Epithelial cell of prostate (primary cell): ENCODE data around the gene CLASP1.
A peak's percentile ranks its signal among the peaks of the same experiment; 100 is the strongest.
"Not testable (repeated sequence)": the region's sequence is repeated elsewhere in the genome, so short reads cannot be mapped to it uniquely, and the experiment has no call there.

Source experiments
- DNase-seq: peaks from one replicate; pipeline ENCODE4 v3.0.0-alpha.2; 2011; ENCODE audit warnings: low read depth, low spot score
- H3K27ac ChIP-seq: fragments of 450-650 bp; 2 replicates; pipeline ENCODE4 v1.5.1; 2017; ENCODE audit warnings: mild to moderate bottlenecking

The CLASP1 gene

DNA sequence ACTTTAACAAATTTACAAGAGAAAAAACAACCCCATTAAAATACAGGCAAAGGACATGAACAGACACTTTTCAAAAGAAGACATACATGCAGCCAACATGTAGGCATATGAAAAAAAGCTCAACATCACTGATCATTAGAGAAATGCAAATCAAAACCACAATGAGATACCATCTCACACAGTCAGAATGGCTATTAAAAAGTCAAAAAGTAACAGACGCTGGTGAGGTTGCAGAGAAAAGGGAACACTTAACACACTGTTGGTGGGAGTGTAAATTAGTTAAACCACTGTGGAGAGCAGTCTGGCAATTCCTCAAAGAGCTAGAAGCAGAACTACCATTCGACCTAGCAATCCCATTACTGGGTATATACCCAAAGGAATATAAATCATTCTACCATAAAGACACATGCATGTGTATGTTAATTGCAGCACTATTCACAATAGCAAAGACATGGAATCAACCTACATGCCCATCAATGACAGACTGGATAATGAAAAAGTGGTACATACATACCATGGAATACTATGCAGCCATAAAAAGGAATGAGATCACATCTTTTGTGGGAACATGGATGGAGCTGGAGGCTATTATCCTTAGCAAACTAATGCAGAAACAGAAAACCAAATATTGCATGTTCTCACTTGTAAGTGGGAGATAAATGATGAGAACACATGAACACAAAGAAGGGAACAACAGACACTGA lies 96.6 kb downstream of the CLASP1 start:
- not testable (repeated sequence) for H3K27ac ChIP-seq, DNase-seq

DNA sequence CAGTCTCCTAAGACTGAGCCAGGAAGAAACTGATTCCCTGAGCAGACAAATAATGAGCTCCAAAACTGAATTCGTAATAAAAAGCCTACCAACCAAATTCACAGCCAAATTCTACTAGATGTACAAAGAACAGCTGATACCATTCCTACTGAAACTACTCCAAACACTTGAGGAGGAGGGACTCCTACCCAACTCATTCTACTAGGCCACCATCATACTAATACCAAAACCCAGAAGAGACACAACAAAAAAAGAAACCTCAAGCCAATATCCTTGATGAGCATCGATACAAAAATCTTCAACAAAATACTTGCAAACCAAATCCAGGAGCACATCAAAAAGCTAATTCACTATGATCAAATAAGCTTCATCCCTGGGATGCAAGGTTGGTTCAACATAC lies 98.6 kb downstream of the CLASP1 start:
- no peak for DNase-seq
- no peak overlapping the region for H3K27ac ChIP-seq

DNA sequence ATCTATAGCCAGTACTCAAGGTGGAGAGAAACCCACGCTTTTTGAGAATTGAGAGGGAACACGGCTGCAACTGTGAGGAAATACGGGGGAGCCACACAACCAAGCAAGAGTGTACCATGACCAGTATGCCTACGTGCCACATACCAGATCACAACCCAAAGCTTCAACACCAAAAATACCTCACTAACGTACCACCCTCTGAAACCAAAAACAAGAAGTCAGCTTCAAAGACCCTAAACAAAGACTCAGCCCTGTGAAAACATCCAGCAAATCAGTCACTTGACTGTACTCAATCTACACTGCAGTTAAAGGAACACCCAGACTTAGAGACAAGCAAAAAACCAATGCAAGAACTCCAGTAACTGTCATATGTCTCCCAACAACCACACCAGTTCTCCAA lies 101.6 kb downstream of the CLASP1 start:
- DNase-seq = no peak

DNA sequence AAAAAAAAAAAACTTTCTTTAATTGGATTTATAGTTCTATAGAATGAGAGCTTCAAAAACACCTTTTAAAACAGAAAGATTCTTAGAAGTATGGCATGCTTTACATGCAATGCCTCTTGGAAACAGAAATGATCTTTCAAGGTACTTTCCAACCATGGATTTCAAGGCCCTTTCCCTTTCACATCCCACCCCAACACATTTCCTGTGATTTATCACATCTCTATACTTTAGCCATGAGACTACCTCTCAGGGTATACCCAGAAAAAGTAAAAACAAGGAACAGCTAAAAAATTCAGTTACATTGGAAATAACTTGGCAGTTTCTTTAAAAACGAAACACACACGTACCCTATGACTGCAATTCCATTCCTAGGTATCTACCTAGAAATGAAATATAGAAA lies 103.3 kb downstream of the CLASP1 start:
- DNase-seq = no peak

More for the DNA sequence above, 101.6 kb downstream of the CLASP1 start:
- no peak overlapping the region for H3K27ac ChIP-seq

DNA sequence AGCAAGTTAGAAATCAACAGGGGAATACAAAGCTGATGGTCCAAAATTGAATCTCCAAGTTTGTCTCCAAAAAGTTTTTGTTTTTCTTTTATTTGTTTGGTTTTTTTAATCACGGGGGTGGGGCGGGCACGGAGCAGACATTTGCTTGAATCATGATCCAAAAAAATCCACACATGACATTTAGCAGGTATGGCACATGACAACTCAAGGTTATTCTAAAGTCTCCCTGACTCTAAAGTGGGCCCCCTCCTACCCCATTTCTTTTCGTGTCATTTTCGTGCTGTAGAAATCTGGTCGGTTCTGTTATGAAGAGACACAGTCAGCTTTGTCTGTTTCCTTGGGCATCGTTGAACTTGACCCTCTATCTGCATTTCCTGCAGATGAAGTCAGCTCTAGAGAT lies 104.0 kb downstream of the CLASP1 start:
- DNase-seq = no peak
- no peak overlapping the region for H3K27ac ChIP-seq

More for the DNA sequence above, 103.3 kb downstream of the CLASP1 start:
- H3K27ac ChIP-seq = no peak overlapping the region

DNA sequence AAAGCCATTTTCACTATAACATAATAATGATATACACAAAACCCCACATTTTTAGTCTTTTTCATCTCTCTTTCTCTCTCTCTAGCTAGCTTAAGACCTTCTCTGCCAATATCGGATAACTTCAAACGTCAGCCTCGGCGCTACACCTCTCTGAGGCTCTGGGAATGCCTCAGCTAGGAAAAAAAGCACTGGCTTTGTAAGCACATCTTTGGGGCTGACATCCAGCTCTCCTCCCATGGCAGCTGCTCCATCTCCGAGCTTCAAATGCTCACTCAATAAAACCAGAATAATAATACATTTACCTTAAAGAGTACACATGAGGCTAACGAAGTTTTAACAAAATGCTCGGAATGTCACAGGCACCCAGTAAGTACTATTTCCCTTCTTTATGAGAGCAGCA lies 107.8 kb downstream of the CLASP1 start:
- H3K27ac ChIP-seq = no peak overlapping the region
- DNase-seq = no peak

DNA sequence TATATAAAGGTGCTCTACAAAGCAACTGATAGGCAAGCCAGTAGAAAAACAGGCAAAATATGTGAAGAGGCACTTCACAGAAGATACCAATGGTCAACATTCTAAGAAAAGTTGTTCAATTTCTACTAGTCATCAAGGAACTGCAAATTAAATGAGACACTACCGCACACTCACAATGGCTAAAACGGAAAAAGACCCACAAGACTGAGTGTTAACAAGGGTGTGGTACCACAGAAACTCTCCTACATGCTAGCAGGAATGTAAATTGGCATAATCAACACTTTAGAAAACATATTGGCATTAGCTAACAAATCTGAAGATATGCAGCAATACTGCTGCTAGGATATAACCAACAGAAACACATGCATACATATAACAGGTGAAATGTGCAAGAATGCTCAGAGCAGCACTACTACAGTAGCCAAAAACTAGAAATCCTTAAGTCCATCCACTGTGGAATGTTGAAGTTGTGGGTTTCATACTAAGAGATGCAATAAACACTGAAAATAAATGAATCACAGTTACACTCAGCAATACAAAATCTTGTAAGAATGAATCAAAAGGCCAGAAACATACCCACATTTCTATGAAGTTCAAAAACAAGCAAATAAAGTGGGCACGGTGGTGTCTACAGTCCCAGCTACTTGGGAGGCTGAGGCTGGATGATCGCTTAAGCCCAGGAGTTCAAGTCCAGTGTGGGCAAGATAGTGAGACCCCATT lies 109.4 kb downstream of the CLASP1 start:
- H3K27ac ChIP-seq = no peak overlapping the region
- DNase-seq = no peak

DNA sequence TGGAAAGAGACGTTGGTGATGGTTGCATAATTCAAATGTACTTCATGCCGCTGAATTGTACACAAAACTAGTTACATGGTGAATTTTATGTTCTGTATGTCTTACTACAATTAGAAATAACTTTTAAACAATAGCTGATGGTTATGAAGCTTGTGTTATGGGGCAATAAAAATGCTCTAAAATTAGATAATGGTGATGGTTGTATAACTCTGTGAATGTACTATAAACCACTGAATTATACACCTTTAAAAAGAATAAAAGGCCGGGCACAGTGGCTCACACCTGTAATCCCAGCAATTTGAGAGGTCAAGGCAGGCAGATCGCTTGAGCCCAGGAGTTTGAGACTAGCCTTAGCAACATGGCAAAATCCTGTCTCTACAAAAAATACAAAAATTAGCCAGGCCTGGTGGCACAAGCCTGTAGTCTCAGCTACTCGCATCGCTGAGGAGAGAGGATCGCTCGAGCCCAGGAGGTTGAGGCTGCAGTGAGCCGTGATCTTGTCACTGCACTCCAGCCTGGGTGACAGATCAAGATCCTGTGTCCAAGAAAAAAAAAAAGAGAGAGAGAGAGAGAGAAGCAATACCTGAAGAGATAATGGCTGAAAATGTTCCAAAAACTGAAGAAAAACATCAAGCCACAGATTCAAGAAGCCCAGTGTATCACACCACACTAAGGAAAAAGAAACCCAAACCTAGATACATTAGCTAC lies 112.3 kb downstream of the CLASP1 start:
- H3K27ac ChIP-seq = no peak overlapping the region

DNA sequence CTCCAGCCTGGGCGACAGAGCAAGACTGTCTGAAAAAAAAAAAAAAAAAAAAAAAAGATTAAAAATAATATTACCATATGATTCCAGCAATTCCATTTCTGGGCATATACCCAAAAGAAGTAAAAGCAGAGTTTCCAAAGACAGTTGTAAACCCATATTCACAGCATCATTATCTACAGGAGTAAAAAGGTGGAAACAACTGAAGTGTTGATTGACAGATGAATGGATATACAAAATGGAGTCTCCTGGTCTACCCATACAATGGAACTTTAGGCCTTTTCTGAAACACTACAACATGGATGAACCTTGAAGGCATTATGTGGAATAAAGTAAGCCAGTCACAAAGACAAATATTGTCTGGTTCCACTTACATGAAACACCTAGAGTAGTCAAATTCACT lies 112.9 kb downstream of the CLASP1 start:
- H3K27ac ChIP-seq = no peak overlapping the region
- DNase-seq = no peak

More for the DNA sequence above, 112.3 kb downstream of the CLASP1 start:
- DNase-seq = no peak

DNA sequence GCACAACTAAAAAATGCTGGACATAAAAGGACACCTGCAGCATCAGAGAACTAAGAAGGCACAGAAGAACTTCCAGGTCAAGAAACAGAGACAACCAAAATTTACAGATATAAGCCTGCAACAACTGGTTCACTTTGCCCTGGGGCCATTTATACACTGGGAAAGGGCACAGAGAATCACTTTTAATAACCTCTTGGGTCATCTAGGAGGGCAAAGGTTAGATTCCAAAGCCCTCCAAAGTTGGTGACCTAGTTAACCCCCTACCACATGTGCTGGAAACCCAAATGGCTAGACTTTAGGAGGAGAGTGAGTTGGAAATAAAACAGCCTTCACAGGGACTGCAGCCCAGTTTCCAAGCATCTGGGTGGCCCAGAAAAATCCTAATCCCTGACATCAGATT lies 115.3 kb downstream of the CLASP1 start:
- DNase-seq = no peak
- H3K27ac ChIP-seq = no peak overlapping the region

DNA sequence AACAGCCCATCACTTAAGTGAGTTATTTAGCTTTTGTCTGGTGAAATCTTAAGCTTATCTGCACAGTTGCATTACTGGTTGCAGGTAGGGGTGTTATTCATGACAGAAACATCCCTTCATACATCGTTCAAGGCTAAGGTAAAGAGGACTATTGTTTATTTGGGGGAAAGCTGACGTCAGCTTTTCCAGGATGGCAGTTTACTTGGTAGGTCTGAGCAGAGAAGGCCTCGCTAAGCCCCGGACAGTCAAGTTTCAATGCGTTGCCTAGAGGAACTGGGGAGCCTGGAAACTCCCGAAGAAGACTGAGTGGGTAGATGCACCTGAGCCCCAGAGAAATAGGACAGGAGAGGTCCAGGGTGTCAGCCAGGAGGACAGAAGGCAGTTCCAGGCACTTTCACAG lies 116.4 kb downstream of the CLASP1 start:
- H3K27ac ChIP-seq = peak overlapping the region; percentile 97
- peak; percentile 40 for DNase-seq

DNA sequence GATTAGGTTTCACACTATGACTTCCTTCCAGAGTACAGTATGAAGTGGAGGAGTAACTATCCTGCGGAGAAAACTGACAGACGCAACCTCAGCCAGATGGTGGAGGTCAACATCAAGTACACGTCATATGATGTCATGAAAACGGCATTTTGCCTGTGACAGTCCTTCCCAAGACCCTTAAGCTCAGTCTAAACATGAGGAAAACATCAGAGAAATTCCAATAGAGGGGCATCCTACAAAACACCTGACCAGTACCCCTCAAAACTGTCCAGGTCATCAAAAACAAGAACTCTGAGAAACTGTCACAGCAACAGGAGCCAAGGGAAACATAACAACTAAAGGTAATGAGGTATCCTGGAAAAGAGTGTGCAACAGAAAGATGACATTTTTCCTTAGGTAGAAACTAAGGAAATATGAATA lies 116.9 kb downstream of the CLASP1 start:
- peak overlapping the region; percentile 97 for H3K27ac ChIP-seq
- no peak for DNase-seq

DNA sequence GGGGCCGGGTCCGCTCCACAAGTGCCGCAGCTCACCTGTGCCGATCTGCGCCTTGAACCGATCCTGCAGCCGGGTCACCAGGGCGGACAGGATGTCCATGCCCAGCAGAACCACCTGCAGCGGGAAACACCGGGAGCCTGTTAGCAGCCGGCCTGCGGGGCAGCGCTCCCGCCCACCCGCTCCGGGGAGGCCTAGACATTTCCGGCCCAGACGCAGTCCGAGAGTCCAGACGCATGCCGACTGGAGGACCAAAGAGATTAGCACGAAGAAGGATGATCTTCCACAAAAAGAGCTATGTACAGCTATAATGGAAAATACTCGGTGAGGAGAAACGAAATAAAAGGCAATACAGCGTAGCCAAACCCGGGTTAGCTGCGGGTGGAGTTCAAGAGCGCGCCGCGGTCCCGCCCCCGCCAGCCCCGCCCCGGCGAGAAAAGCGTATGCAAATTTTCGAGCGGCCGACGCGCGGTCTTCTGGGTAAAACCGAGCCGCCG lies 119.0 kb downstream of the CLASP1 start:
- no peak for DNase-seq
- H3K27ac ChIP-seq = peak overlapping the region; percentile 97

DNA sequence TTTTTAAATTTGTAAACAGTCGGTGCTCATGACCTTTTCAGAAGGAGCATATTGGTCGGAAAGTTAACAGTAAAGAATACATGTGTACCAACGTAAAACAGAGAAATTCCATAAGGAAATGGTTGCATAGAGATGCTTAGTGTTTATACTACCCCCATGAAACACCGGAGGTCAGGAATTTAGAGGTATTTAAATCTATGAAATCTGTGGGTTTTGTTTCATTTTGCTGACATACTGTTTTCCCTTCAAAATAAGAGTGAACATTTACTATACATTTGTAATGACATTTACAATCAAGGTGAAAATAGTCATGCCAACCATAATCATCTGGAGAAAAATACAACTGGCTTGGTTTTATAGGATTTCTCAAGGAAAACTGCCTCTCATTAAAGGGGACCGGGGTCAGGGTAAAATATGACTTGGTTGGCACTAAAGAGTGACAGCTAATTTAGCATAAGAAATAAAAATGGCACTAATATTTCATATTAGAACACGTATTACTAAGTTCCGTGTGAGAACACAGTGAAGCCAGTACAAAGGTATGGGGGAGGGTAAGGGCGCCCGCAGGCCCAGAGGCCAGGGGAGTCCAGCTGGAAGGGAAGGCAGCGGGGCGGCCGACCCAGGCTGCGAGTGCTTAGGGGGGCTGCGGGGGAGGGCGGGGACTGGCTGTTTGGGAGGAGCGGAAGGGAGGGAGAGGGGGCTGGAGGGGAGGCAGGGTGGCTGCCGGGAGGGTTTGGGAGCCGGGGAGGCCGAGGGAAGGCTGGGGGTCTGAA lies 119.6 kb downstream of the CLASP1 start:
- H3K27ac ChIP-seq = peak overlapping the region; percentile 97
- no peak for DNase-seq

DNA sequence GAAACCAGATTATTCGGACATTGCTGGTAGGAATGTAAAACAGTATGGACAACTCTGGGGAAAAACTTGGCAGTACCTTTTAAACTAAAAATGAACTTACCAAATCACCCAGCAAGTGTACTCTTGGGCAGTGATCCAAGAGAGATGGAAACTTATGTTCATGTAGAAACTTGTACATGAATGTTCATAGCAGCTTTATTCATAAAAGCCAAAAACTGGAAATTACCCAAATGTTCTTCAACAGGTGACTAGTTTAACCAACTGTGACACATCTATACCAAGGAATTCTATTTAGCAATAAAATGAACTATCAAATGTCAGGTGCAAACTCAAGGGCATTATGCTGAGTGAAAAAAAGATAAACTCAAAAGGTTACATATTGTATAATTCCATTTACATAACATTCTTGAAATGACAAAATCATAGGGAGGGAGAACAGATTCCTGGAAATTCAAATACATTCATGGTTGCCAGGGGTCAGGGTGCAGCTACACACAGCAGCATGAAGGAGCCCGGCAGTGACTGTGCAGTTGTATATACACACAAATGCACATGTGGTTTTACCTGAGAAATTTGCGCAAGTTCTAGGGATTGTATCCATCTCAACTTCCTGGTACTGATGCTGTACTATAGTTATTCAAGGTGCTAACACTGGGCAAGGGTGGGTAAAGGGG lies 122.1 kb downstream of the CLASP1 start:
- peak; percentile 93 for DNase-seq

DNA sequence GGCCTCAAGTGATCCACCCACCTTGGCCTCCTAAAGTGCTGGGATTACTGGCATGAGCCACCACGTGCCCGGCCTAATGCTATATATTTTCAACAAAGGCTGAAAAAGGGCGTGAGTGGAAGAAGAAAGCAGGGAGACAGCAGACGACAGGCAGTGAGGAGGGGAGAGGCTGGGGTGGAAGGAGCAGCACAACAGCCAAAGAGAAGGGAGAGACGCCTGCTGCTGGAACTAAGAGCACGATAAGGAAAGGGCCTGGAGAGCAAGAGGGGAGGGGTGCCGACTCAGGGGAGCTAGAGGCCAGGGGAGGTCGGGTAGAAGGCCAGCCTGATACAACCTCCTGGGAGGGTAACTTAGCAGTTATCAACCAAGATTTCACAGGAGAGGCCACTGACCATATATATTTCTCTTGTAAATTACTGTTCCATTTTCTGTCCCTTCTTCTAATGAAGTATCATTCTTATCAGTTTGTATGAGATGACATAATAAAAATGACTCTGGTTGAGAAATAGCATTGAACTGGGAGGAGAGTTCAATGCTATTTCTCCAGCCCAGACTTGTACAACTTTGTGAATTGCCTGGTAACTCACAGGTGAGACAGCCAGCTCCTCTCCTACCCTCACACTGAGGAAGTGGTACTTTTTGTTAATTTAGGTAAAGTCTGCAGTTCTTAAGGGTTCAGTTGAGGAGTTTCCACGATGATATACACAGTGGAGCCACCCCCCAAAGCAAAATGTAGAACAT lies 124.4 kb downstream of the CLASP1 start:
- DNase-seq = no peak
- H3K27ac ChIP-seq = peak overlapping the region; percentile 97

More for the DNA sequence above, 122.1 kb downstream of the CLASP1 start:
- peak overlapping the region; percentile 97 for H3K27ac ChIP-seq

DNA sequence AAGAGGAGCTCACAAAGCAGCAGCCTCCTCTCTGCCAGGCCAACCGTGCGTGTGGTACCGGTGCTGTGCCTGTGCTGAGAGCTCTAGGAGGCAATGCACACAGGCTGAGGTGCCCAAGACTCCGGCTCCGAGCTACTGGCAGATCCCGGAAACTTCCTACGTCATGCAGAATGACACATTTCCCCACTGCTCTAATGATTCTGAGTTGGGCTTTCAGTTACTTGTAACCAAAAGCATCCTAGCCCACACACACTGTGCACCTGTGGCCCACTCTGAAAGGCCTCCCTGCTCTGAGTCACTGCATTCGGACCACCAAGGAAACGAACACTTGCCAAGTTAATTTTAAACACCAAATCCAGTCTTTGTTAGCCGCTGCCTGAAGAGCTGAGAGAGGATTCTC lies 127.9 kb downstream of the CLASP1 start:
- no peak for DNase-seq
- no peak overlapping the region for H3K27ac ChIP-seq

DNA sequence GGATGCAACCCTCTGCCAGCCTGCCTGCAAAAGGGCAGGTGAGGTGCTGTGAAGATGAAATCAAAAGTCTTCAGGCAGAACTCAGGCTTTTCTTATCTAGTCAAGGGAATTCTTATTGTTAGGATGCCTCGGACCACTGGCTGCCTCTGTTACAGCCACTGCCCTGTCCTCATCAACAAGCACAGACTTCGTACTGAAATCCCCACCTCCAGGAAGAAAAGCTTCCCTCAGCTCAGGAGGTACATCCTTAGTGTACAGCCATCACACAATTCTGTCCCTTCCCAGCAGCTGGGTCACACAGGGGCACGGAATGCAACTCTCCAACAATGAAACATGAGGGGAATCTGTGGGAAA lies 128.6 kb downstream of the CLASP1 start:
- no peak for DNase-seq
- H3K27ac ChIP-seq = no peak overlapping the region
